ENCODE results near the gene TM7SF2. TPM values are rescaled to one million over a fixed set of nuclear protein-coding genes. Genes with fewer than 3 reads are reported as not detected.

TM7SF2 gene
- total RNA-seq, 1 experiment from 2014 or later, result 63.8 TPM

DNA sequence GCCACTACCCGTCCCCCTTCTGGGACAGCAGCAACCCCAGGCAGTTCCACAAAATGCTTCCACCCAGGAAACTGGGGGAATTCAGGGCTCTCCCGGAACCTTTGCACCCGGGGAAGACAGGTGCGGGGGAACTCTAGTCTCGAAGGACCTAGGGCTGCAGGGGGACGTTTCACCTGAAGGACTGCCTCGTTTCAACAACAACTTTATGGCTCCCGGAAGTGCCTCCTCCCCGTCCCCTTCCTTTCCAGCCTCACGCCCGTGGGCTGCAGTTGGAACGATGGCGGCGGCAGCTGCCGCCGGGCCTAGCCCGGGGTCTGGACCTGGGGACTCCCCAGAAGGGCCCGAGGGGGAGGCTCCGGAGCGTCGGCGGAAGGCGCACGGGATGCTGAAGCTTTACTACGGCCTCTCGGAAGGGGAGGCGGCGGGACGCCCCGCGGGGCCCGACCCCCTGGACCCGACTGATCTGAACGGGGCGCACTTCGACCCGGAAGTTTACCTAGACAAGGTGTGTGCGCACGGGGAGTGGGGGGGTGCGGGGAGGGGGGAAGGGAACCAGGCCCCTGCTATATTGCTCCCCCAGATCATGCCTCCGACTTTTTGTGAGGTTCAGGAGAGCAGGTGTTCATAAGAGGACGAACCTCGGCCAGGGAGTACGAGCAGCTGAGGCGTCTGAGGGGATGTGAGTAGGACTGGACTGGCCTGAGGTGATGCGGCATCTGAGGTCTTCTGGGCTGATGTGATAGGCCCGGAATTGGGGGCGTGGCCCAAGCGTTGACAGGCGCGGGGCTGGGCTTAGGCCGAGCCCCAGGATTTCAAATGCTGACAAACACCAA, 15.5 kb upstream of the TM7SF2 start, which contains the start of gene VPS51:
Gene VPS51 (plus strand): TSS at position 241 of the 833 bp plus-strand sequence. CDS start 37 bp downstream, at position 278.
- DNase-seq (ENCODE audit: low spot score) (peak; percentile 91), ATAC-seq (peak; percentile 98)
- Mint-ChIP-seq H3K27me3 (ENCODE audit: low read depth) (no peaks in the 10 kb centered on the region), H3K4me3 (peak within 1 kb of the TSS; percentile 90), H3K9me3 (no peaks in the 10 kb centered on the region), H3K4me1 (peaks cover 6% of the 10 kb centered on the region), H3K36me3 (peaks cover 8% of the 10 kb centered on the region), H3K27ac (peak within 1 kb of the TSS; percentile 99)
- ChIA-PET POLR2A (interaction anchor here (0.6 to 1.6 kb wide), 6 partner anchors 15 to 912 kb away, joined by 3 to 9 read pairs (median 4); partner anchors contain the start of genes BATF2, FAU, MRPL49 and TM7SF2), CTCF (interaction anchor here (0.6 to 9.9 kb wide), 7 partner anchors 15 to 371 kb away, joined by 3 to 104 read pairs (median 3); partner anchors contain the start of genes ARL2, SNX15, TM7SF2 and ZNHIT2)
- TF ChIP-seq SP1 (CRISPR knock-in tag; conservative IDR thresholded peaks at IDR 0.05), result peak; percentile 78
- TF ChIP-seq, protein P1, sequence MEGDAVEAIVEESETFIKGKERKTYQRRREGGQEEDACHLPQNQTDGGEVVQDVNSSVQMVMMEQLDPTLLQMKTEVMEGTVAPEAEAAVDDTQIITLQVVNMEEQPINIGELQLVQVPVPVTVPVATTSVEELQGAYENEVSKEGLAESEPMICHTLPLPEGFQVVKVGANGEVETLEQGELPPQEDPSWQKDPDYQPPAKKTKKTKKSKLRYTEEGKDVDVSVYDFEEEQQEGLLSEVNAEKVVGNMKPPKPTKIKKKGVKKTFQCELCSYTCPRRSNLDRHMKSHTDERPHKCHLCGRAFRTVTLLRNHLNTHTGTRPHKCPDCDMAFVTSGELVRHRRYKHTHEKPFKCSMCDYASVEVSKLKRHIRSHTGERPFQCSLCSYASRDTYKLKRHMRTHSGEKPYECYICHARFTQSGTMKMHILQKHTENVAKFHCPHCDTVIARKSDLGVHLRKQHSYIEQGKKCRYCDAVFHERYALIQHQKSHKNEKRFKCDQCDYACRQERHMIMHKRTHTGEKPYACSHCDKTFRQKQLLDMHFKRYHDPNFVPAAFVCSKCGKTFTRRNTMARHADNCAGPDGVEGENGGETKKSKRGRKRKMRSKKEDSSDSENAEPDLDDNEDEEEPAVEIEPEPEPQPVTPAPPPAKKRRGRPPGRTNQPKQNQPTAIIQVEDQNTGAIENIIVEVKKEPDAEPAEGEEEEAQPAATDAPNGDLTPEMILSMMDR (IDR thresholded peaks at IDR 0.05), result no peak
- TF ChIP-seq, protein P2, sequence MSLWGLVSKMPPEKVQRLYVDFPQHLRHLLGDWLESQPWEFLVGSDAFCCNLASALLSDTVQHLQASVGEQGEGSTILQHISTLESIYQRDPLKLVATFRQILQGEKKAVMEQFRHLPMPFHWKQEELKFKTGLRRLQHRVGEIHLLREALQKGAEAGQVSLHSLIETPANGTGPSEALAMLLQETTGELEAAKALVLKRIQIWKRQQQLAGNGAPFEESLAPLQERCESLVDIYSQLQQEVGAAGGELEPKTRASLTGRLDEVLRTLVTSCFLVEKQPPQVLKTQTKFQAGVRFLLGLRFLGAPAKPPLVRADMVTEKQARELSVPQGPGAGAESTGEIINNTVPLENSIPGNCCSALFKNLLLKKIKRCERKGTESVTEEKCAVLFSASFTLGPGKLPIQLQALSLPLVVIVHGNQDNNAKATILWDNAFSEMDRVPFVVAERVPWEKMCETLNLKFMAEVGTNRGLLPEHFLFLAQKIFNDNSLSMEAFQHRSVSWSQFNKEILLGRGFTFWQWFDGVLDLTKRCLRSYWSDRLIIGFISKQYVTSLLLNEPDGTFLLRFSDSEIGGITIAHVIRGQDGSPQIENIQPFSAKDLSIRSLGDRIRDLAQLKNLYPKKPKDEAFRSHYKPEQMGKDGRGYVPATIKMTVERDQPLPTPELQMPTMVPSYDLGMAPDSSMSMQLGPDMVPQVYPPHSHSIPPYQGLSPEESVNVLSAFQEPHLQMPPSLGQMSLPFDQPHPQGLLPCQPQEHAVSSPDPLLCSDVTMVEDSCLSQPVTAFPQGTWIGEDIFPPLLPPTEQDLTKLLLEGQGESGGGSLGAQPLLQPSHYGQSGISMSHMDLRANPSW (CRISPR knock-in tag; conservative IDR thresholded peaks at IDR 0.05; ENCODE audit: low read depth), result no peak
- TF ChIP-seq SOX15 (CRISPR knock-in tag; IDR thresholded peaks at IDR 0.05), result no peak
- TF ChIP-seq, protein P3, sequence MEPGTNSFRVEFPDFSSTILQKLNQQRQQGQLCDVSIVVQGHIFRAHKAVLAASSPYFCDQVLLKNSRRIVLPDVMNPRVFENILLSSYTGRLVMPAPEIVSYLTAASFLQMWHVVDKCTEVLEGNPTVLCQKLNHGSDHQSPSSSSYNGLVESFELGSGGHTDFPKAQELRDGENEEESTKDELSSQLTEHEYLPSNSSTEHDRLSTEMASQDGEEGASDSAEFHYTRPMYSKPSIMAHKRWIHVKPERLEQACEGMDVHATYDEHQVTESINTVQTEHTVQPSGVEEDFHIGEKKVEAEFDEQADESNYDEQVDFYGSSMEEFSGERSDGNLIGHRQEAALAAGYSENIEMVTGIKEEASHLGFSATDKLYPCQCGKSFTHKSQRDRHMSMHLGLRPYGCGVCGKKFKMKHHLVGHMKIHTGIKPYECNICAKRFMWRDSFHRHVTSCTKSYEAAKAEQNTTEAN (CRISPR knock-in tag; IDR thresholded peaks at IDR 0.05), result no peak
- no peak for TF ChIP-seq ZNF138 (CRISPR knock-in tag; conservative IDR thresholded peaks at IDR 0.05)
- no peak for TF ChIP-seq ZNF263 (CRISPR knock-in tag; IDR thresholded peaks at IDR 0.05; ENCODE audit: low read depth)
- TF ChIP-seq, protein P4, sequence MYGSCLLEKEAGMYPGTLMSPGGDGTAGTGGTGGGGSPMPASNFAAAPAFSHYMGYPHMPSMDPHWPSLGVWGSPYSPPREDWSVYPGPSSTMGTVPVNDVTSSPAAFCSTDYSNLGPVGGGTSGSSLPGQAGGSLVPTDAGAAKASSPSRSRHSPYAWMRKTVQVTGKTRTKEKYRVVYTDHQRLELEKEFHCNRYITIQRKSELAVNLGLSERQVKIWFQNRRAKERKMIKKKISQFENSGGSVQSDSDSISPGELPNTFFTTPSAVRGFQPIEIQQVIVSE (CRISPR knock-in tag; IDR thresholded peaks at IDR 0.05; ENCODE audit: borderline replicate concordance), result no peak
- TF ChIP-seq, protein P5, sequence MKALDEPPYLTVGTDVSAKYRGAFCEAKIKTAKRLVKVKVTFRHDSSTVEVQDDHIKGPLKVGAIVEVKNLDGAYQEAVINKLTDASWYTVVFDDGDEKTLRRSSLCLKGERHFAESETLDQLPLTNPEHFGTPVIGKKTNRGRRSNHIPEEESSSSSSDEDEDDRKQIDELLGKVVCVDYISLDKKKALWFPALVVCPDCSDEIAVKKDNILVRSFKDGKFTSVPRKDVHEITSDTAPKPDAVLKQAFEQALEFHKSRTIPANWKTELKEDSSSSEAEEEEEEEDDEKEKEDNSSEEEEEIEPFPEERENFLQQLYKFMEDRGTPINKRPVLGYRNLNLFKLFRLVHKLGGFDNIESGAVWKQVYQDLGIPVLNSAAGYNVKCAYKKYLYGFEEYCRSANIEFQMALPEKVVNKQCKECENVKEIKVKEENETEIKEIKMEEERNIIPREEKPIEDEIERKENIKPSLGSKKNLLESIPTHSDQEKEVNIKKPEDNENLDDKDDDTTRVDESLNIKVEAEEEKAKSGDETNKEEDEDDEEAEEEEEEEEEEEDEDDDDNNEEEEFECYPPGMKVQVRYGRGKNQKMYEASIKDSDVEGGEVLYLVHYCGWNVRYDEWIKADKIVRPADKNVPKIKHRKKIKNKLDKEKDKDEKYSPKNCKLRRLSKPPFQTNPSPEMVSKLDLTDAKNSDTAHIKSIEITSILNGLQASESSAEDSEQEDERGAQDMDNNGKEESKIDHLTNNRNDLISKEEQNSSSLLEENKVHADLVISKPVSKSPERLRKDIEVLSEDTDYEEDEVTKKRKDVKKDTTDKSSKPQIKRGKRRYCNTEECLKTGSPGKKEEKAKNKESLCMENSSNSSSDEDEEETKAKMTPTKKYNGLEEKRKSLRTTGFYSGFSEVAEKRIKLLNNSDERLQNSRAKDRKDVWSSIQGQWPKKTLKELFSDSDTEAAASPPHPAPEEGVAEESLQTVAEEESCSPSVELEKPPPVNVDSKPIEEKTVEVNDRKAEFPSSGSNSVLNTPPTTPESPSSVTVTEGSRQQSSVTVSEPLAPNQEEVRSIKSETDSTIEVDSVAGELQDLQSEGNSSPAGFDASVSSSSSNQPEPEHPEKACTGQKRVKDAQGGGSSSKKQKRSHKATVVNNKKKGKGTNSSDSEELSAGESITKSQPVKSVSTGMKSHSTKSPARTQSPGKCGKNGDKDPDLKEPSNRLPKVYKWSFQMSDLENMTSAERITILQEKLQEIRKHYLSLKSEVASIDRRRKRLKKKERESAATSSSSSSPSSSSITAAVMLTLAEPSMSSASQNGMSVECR (CRISPR knock-in tag; IDR thresholded peaks at IDR 0.05; ENCODE audit: borderline replicate concordance), result peak; percentile 91
- TF ChIP-seq ATF1 (CRISPR knock-in tag; IDR thresholded peaks at IDR 0.05), result no peak
- peak; percentile 72; the same call in 1 of the 2 replicates for TF ChIP-seq ESRRA (CRISPR knock-in tag; IDR thresholded peaks at IDR 0.05; ENCODE audit: borderline replicate concordance)
- 0 out of 2 replicates have a peak, but pooled peaks have one; percentile 14 for TF ChIP-seq GTF2I (CRISPR knock-in tag; conservative IDR thresholded peaks at IDR 0.05)
- TF ChIP-seq, protein P6, sequence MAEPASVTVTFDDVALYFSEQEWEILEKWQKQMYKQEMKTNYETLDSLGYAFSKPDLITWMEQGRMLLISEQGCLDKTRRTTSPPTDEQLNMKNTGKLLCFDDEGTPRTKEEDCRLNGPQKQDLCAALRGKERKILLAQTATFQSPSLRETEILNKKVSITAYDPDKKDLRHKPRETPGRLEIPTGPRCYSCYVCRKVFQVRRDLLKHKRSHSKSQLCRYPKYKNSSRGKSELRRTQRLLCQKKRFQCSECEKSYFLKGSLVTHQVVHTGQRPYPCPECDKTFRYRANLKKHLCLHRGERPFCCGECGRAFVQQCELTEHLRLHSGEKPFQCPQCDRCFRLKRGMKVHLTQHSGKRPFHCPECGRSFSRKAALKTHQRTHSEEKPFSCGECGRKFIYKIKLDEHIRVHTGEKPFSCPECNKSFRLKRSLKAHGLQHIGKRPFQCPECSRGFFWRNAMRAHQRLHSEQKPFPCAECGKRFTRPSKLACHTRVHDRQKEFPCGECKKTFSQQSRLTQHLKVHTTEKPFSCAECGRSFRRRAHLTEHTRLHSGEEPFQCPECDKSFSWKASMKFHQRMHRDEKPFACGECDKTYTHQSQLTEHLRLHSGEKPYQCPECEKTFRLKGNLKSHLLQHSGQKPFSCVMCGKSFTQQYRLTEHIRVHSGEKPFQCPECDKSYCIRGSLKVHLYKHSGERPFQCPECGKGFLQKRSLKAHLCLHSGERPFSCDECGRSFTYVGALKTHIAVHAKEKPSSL (CRISPR knock-in tag; conservative IDR thresholded peaks at IDR 0.05), result no peak
- TF ChIP-seq CREM (CRISPR knock-in tag; IDR thresholded peaks at IDR 0.05), result peak; percentile 81
- TF ChIP-seq, protein P7, sequence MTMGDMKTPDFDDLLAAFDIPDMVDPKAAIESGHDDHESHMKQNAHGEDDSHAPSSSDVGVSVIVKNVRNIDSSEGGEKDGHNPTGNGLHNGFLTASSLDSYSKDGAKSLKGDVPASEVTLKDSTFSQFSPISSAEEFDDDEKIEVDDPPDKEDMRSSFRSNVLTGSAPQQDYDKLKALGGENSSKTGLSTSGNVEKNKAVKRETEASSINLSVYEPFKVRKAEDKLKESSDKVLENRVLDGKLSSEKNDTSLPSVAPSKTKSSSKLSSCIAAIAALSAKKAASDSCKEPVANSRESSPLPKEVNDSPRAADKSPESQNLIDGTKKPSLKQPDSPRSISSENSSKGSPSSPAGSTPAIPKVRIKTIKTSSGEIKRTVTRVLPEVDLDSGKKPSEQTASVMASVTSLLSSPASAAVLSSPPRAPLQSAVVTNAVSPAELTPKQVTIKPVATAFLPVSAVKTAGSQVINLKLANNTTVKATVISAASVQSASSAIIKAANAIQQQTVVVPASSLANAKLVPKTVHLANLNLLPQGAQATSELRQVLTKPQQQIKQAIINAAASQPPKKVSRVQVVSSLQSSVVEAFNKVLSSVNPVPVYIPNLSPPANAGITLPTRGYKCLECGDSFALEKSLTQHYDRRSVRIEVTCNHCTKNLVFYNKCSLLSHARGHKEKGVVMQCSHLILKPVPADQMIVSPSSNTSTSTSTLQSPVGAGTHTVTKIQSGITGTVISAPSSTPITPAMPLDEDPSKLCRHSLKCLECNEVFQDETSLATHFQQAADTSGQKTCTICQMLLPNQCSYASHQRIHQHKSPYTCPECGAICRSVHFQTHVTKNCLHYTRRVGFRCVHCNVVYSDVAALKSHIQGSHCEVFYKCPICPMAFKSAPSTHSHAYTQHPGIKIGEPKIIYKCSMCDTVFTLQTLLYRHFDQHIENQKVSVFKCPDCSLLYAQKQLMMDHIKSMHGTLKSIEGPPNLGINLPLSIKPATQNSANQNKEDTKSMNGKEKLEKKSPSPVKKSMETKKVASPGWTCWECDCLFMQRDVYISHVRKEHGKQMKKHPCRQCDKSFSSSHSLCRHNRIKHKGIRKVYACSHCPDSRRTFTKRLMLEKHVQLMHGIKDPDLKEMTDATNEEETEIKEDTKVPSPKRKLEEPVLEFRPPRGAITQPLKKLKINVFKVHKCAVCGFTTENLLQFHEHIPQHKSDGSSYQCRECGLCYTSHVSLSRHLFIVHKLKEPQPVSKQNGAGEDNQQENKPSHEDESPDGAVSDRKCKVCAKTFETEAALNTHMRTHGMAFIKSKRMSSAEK (CRISPR knock-in tag; IDR thresholded peaks at IDR 0.05; ENCODE audit: borderline replicate concordance), result 0 out of 2 replicates have a peak, but pooled peaks have one; percentile 46
- peak; percentile 18; the same call in 1 of the 2 replicates for TF ChIP-seq ZNF423 (CRISPR knock-in tag; IDR thresholded peaks at IDR 0.05)
- no peak for TF ChIP-seq TEAD4 (CRISPR knock-in tag; IDR thresholded peaks at IDR 0.05)
